WI38 (cell line): Measurements from ENCODE around the gene SHROOM3.
"Not testable (repeated sequence)": the region's sequence is repeated elsewhere in the genome, so short reads cannot be mapped to it uniquely, and the experiment has no call there.

Experiments used
- H3K4me3 ChIP-seq: 2 replicates; pipeline ENCODE4 v1.5.1; 2011; ENCODE audit warnings: low read depth, mild to moderate bottlenecking, control low read depth, low read length
- CTCF ChIP-seq: IDR thresholded peaks from 2 replicates; pipeline ENCODE4 v1.5.1; 2012; ENCODE audit warnings: low read depth, mild to moderate bottlenecking, control low read depth, low read length

The SHROOM3 gene

GRCh38 chr4:76447393-76447851 lies 12.4 kb downstream of the SHROOM3 start:
- no peak for TF ChIP-seq CTCF
- H3K4me3 ChIP-seq, result no peak overlapping the region

DNA sequence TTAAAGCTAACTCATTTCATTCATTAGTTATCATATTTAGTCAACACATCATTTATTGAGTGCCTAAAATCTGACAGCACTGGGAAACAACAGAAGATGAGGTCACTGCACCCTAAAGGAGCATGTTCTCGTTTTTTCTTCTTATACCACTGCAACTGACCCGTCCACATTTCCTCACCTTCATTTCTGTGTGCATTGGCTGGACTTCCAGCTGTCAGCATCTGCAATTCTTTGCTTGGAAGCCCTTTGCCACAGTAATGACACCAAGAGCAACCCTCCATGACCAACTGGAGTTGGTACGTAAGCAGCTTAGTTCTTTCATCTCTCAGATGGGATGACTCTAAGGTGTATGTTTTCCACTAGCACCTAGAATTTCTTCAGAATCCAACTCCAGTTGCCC lies 13.2 kb downstream of the SHROOM3 start:
- TF ChIP-seq CTCF, result no peak
- H3K4me3 ChIP-seq, result no peak overlapping the region

DNA sequence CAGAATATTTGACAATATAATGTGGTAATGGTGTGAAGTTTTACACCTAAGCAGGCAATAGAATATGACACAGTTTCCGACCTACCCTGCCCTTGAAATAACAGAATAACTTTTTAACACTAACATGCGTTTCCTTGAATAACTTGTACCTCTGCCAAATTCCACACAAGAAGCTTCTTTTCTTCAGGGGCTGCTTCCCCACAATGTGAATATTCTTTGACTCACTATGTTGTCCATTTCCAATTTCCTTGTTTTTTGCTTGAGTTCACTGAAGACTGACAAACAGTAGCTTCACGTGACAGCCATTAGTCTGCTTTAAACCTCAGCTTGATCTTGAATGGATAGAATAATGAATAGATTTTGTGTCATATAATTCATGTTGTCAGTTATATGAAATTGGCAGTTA lies 14.3 kb downstream of the SHROOM3 start:
- TF ChIP-seq CTCF, result no peak
- no peak overlapping the region for H3K4me3 ChIP-seq

- no peak for TF ChIP-seq CTCF
- no peak overlapping the region for H3K4me3 ChIP-seq
Measured at GRCh38 chr4:76449833-76450232, 14.8 kb downstream of the SHROOM3 start.

DNA sequence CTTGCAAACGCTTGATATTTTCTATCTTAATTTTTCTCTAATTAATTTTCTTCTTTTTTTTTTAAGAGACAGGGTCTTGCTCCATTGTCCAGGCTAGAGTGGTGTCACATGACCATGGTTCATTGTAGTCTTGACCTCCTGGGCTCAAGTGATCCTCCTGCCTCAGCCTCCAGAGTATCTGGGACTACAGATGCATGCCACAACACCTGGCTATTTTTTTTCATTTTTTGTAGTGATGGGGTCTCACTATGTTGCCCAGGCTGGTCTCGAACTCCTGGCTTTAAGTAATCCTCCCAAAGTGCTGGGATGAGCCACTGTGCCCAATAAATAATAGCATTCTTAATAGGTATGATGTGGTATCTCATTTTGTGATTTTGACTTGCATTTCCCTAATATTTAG lies 18.2 kb downstream of the SHROOM3 start:
- H3K4me3 ChIP-seq, result no peak overlapping the region
- TF ChIP-seq CTCF, result no peak

- not testable (repeated sequence) for H3K4me3 ChIP-seq
Measured at GRCh38 chr4:76454073-76454472, 19.0 kb downstream of the SHROOM3 start.

DNA sequence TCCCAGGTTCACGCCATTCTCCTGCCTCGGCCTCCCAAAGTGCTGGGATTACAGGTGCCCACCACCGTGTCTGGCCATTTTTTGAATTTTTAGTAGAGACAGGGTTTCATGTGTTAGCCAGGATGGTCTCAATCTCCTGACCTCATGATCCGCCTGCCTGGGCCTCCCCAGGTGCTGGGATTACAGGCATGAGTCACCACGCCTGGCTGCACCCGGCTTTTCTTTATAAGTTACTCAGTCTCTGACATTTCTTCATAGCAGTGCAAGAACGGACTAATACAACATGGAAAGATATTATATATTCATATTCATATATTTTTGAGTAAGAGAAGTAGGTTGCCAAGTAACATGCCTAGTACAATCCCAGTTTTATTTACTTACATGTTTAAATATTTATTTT lies 22.9 kb downstream of the SHROOM3 start:
- TF ChIP-seq CTCF, result no peak
- no peak overlapping the region for H3K4me3 ChIP-seq

- H3K4me3 ChIP-seq, result no peak overlapping the region
- TF ChIP-seq CTCF, result no peak
Measured at GRCh38 chr4:76458297-76458696, 23.3 kb downstream of the SHROOM3 start.
